ENCODE data around the gene ALDOC.

DNA sequence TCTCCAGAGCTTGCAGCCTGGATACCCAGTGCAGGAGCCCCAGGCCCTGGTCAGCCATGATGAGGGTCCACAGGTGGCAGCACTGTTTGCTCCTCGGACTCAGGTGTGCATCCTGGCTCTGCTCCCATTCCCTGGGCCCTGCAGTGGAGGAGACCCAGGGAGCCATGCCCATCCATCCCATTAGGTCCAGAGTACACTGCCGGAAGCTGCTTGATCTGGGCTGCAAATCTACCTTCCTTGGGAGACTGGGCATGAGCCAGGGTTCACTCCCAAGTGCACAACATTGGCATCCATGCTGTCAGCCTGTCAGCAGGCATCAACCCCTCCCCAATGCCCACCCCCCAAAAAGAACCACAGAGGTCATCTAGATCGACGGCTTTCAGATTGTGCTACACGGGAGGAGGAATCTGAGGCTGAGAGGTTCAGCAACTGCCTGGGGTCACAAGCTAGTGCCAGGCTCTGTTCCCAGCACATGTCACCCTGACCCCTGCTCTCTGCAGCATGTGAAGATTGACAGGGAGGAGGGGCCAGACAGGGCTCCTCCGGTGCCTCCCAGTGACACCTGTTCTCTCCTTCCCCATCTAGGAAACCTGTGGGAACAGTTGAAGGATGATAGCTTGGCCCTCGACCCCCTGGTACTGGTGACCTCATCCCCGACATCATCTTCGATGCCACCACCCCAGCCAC is 40.0 kb downstream of the ALDOC start:
- TF ChIP-seq, protein P1, sequence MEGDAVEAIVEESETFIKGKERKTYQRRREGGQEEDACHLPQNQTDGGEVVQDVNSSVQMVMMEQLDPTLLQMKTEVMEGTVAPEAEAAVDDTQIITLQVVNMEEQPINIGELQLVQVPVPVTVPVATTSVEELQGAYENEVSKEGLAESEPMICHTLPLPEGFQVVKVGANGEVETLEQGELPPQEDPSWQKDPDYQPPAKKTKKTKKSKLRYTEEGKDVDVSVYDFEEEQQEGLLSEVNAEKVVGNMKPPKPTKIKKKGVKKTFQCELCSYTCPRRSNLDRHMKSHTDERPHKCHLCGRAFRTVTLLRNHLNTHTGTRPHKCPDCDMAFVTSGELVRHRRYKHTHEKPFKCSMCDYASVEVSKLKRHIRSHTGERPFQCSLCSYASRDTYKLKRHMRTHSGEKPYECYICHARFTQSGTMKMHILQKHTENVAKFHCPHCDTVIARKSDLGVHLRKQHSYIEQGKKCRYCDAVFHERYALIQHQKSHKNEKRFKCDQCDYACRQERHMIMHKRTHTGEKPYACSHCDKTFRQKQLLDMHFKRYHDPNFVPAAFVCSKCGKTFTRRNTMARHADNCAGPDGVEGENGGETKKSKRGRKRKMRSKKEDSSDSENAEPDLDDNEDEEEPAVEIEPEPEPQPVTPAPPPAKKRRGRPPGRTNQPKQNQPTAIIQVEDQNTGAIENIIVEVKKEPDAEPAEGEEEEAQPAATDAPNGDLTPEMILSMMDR (IDR thresholded peaks at IDR 0.05; ENCODE audit: low read length): no peak
- no peak for TF ChIP-seq EZH2 (optimal IDR thresholded peaks at IDR 0.05; ENCODE audit: low read depth, low read length)
